ENCODE results near the gene C3orf52.

Gene C3orf52

DNA sequence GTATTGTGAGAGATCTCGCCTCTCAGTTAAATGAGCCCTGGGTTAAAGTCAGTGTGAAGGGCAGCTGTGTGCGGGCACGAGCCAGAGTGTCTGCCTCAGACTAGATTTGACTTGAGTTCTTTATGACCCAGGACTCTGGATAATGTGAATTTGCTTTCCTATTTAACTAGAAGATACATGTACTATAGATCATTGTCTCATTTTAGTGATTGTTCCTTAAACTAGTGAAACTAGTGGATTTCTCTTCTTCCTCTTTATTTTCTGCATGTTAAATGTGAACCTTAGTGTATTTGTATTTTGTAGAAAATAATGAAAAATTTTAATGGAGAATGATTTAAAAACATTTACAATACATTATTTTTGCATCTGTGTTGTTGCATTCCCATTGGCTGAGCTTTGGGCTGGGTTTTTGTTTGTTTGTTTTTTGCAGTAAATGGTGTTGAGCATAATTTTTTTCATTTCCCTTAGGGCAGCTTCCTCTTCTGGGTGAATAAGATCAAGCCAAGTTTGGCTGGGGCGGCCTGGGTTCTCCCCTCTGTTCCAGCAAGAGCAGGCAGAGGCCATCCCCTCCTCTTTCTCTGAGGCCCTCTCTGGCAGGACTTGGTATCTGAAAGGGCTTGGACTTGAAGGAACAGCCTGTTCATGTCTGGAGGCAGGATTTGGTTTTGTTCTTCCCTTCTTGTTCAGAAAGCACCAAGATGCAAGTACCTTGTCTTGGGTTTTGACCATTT lies 31.8 kb downstream of the C3orf52 start:
- H3K4me3 ChIP-seq (ENCODE audit: low read depth, low read length), result no peak overlapping the region

GRCh38 chr3:112119962-112120836 lies 34.0 kb downstream of the C3orf52 start:
- no peak overlapping the region for H3K4me3 ChIP-seq (ENCODE audit: low read depth, low read length)

GRCh38 chr3:112121577-112122547 lies 35.7 kb downstream of the C3orf52 start:
- H3K4me3 ChIP-seq (ENCODE audit: low read depth, low read length), result no peak overlapping the region

- no peak overlapping the region for H3K4me3 ChIP-seq (ENCODE audit: low read depth, low read length)
Measured at GRCh38 chr3:112122870-112123269, 36.7 kb downstream of the C3orf52 start.

- no peak overlapping the region for H3K4me3 ChIP-seq (ENCODE audit: low read depth, low read length)
Measured at GRCh38 chr3:112123548-112123947, 37.4 kb downstream of the C3orf52 start.

- H3K4me3 ChIP-seq (ENCODE audit: low read depth, low read length), result no peak overlapping the region
Measured at GRCh38 chr3:112124907-112125607, 38.9 kb downstream of the C3orf52 start.

- no peak overlapping the region for H3K4me3 ChIP-seq (ENCODE audit: low read depth, low read length)
Measured at GRCh38 chr3:112126511-112126911, 40.3 kb downstream of the C3orf52 start.

DNA sequence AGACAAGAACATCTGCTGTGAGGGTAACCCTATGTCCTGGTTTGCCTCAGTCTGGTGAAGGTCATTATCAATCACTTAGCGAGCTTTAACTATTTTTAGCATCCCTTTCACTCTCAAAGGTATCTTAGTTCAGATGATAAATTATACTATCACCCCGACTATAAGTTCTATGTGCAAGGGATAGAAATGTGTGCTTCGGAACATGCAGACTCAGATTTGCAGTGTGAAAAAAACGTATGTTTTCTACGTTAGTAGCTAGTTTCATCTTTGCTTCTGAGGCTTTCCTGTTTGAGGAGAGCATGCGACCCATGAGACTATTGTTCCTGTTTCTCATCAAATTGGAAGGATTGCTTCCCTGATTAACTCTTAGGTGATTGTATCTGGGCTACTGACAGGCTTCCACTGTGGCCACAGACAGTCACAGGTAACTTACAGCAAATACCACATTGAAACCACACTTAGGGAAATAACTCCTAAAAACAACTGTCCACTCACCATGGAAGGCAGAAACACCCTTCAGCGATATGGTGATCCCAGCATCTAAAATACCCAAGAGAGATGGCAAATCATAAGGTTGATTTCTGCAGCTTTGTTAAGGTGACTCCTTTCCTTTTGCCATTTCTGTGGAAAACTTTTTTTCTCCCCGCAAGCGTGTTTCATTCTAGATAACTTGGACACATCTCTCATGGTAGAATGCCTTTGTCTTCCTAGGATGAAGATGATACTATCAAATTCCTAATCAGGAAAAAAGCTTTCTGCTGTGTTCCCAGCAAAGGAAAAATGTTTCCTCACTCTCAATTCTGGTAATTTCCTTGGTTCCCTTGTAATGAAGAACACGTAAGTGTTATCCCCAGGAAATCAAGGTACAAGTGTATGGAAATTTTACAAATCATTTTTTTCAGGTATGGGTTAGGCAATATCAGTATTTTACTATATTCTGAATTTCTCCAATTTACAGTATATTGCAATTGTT lies 41.6 kb downstream of the C3orf52 start:
- no peak overlapping the region for H3K4me3 ChIP-seq (ENCODE audit: low read depth, low read length)

GRCh38 chr3:112128843-112129727 lies 42.9 kb downstream of the C3orf52 start:
- no peak overlapping the region for H3K4me3 ChIP-seq (ENCODE audit: low read depth, low read length)

DNA sequence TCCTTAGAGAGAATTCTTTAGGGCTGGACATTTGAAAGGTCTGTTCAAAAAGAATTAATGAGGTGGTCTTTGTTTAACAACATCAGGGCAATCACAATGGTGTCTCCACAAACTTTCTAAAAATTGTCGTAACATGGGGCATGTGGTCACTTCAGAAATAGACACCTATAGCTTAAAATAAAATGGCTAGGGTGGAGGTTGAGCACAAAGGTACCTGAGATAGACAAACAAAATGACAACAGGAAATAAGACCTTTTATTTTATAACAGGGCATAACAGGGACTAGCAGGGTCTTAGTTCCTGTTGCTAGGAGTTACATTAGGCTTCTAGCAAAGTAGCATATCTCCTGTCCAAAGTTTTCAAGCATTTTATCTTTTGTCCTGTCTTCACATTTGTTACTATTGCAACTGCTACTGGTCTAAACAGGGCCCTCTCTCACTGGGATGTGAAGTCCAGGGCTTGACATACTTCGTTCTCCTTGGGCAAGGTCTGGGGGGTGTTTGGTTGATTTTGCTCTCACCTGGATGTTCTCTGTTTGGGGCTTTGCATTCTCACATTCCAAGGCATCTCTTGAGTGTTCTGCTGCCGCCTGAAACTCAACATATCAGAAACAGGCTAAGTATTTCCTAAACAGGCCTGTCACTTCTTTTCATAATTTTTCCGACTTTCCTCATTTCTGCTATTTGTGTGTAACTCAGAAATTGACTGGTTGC lies 43.9 kb downstream of the C3orf52 start:
- H3K4me3 ChIP-seq (ENCODE audit: low read depth, low read length), result no peak overlapping the region

- H3K4me3 ChIP-seq (ENCODE audit: low read depth, low read length), result no peak overlapping the region
Measured at GRCh38 chr3:112130638-112130993, 44.4 kb downstream of the C3orf52 start.

DNA sequence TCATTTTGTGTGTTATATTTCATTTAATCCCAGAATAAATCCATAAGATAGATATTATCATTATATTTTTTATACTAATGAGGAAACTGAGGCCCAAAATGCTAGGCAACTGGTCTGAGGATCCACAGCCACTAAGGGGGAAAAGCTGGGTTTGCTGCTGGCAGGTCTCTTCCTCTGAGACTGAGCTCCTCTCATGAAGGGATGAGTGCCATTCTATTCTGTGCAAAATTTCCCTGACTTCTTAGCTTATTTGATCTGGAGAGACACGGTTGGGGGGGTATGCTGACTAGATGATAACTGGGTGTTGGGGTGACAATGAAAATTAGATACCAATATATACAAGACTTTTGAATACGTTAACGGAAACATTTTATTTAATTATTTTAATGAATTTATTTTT lies 44.9 kb downstream of the C3orf52 start:
- H3K4me3 ChIP-seq (ENCODE audit: low read depth, low read length), result no peak overlapping the region

DNA sequence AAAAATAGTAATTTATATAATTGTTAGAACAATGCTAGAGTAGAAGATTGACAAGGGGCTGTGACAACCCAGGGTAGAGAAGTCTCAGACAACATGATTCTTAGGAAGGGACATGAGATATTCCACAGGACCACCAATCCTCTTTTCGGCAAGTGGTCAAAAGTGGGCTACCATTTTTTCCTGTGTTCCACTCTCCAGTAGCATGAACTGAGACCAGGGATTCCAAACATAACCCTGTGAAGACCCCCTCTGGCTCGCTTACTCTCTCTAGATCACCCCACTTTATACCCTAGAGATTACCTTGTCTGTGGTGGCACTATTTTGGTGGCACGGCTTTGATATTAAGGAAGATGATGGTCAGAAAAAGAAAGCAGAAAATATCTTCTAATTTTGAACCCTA lies 45.9 kb downstream of the C3orf52 start:
- H3K4me3 ChIP-seq (ENCODE audit: low read depth, low read length), result no peak overlapping the region

GRCh38 chr3:112132554-112132953 lies 46.4 kb downstream of the C3orf52 start:
- no peak overlapping the region for H3K4me3 ChIP-seq (ENCODE audit: low read depth, low read length)

DNA sequence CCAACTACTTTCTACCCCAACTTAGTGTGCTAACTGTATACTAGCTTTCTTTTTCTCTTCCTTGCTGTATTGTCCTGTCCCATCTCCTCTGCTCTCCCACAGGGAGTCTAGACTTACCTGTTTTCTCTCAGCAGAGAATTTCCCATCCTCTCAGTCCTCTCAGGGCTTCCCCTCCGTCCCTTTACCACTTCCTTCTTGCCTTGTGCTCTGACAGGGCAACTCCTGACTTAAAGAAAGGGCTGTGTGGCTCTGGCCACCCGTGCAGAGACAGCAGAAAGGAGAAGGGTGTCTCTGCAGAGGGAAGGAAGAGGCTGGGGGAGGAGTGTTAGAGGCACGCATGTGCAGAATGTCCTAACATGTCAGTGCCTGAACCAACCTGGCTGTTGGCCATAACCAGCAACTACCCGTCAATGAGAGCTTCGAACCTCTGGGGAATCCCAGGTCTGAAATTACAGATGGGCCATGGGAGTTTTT lies 46.8 kb downstream of the C3orf52 start, which contains the start of gene GCSAM:
TSS of gene GCSAM (minus strand) at position 274 of the 474 bp plus-strand sequence. CDS start at position 146, 128 bp downstream.
- H3K4me3 ChIP-seq (ENCODE audit: low read depth, low read length), result no peak within 1 kb of the TSS

GRCh38 chr3:112133626-112134334 lies 47.6 kb downstream of the C3orf52 start:
- H3K4me3 ChIP-seq (ENCODE audit: low read depth, low read length), result no peak overlapping the region
